ENCODE results near the gene PRKCH. TPM values are rescaled to one million over a fixed set of nuclear protein-coding genes. Genes with fewer than 3 reads are reported as not detected.

The PRKCH gene
- total RNA-seq, 2 experiments from 2014 or later: 0.85 to 2.3 TPM

DNA sequence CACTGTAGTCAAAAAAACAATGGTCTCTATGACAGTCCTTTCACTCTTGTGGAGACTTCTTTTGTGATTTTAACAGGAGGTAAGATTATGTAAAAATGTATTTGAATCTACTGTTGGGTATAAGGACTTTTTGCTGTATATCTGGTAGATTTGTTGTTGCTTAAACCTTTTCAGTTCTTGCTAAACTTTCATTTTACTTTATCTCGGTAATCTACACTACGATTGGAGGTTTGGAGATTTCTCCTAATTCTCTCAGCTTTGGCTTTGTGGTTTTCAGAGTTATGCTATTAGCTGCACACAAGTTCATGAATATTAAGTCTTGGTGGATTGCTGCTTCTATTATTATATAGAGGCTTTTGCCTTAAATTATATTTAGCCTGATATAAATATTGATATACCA lies 257.4 kb downstream of the PRKCH start:
- Histone ChIP-seq H4K20me1 (ENCODE audit: insufficient read depth, low read length) (no peaks in the 10 kb centered on the region), H2AFZ (ENCODE audit: low read length) (no peak overlapping the region), H3K27ac (ENCODE audit: low read depth, low read length, poor library complexity, severe bottlenecking) (no peak overlapping the region), H3K4me1 (ENCODE audit: insufficient read depth, low read length, poor library complexity, severe bottlenecking) (no peaks in the 10 kb centered on the region), H3K9me3 (ENCODE audit: low read length) (no peaks in the 10 kb centered on the region), H3K4me3 (ENCODE audit: low read depth, low read length, poor library complexity, severe bottlenecking) (no peak overlapping the region), H3K36me3 (ENCODE audit: insufficient read depth, low read length) (no peaks in the 10 kb centered on the region), H3K9me2 (ENCODE audit: insufficient read depth, low read length) (no peaks in the 10 kb centered on the region), H3K4me2 (ENCODE audit: low read length) (no peak overlapping the region), H3K79me2 (ENCODE audit: insufficient read depth, low read depth, low read length) (no peaks in the 10 kb centered on the region)
- no TSS peak for BruUV-seq (replicated peaks)
- POLR2A ChIA-PET: interaction anchor here (4.4 kb wide), 1 partner anchor 8 kb away, joined by 19 read pairs; no protein-coding TSS in a partner anchor
- no peak for TF ChIP-seq EZH2phosphoT487 (IDR thresholded peaks at IDR 0.05; ENCODE audit: borderline replicate concordance, low read depth, low read length)
- TF ChIP-seq, protein P1, sequence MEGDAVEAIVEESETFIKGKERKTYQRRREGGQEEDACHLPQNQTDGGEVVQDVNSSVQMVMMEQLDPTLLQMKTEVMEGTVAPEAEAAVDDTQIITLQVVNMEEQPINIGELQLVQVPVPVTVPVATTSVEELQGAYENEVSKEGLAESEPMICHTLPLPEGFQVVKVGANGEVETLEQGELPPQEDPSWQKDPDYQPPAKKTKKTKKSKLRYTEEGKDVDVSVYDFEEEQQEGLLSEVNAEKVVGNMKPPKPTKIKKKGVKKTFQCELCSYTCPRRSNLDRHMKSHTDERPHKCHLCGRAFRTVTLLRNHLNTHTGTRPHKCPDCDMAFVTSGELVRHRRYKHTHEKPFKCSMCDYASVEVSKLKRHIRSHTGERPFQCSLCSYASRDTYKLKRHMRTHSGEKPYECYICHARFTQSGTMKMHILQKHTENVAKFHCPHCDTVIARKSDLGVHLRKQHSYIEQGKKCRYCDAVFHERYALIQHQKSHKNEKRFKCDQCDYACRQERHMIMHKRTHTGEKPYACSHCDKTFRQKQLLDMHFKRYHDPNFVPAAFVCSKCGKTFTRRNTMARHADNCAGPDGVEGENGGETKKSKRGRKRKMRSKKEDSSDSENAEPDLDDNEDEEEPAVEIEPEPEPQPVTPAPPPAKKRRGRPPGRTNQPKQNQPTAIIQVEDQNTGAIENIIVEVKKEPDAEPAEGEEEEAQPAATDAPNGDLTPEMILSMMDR (conservative IDR thresholded peaks at IDR 0.05; ENCODE audit: low read length): no peak
- intact Hi-C loops (cut with micrococcal nuclease; ENCODE audit: unreplicated experiment): no loop called here
- DNase-seq (ENCODE audit: low spot score): no peak
- CTCF ChIA-PET (ENCODE audit: unreplicated experiment): no interaction called here

DNA sequence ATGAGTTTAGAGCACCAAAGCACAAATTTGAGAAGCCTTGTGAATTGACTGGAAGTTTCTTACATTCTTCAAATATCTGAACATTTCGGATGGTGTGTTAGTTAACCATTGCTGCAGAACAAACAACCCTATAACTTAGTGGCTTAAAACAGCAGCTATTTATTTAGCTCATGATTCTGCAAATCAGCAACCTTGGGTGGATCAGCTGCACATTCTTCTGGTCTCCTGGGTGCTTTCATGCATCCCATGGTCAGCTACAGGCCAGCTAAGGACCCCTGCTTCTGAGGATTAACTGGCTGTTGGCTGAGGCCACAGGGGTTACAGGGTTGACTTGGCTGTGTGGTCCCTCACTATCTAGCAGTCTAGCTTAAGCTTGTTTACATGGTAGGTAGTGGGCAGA lies 260.0 kb downstream of the PRKCH start:
- no TSS peak for BruUV-seq (replicated peaks)
- Histone ChIP-seq H3K9me2 (ENCODE audit: insufficient read depth, low read length) (no peaks in the 10 kb centered on the region), H3K4me3 (ENCODE audit: low read depth, low read length, poor library complexity, severe bottlenecking) (no peak overlapping the region), H3K27ac (ENCODE audit: low read depth, low read length, poor library complexity, severe bottlenecking) (no peak overlapping the region), H3K4me2 (ENCODE audit: low read length) (no peak overlapping the region), H4K20me1 (ENCODE audit: insufficient read depth, low read length) (no peaks in the 10 kb centered on the region), H3K4me1 (ENCODE audit: insufficient read depth, low read length, poor library complexity, severe bottlenecking) (peaks cover 12% of the 10 kb centered on the region), H3K79me2 (ENCODE audit: insufficient read depth, low read depth, low read length) (no peaks in the 10 kb centered on the region), H3K9me3 (ENCODE audit: low read length) (no peaks in the 10 kb centered on the region), H3K36me3 (ENCODE audit: insufficient read depth, low read length) (no peaks in the 10 kb centered on the region), H2AFZ (ENCODE audit: low read length) (no peak overlapping the region)
- DNase-seq (ENCODE audit: low spot score): no peak
- ChIA-PET POLR2A (interaction anchor here (0.8 to 4.4 kb wide), 7 partner anchors 9 to 114 kb away, joined by 3 to 19 read pairs (median 4); partner anchors contain the start of gene HIF1A), CTCF (ENCODE audit: unreplicated experiment) (interaction anchor here (0.7 kb wide), 1 partner anchor 10 kb away, joined by 3 read pairs; no protein-coding TSS in a partner anchor)
- intact Hi-C loops (cut with micrococcal nuclease; ENCODE audit: unreplicated experiment): no loop called here
- TF ChIP-seq, protein P1 (conservative IDR thresholded peaks at IDR 0.05; ENCODE audit: low read length): no peak
- no peak for TF ChIP-seq EZH2phosphoT487 (IDR thresholded peaks at IDR 0.05; ENCODE audit: borderline replicate concordance, low read depth, low read length)

DNA sequence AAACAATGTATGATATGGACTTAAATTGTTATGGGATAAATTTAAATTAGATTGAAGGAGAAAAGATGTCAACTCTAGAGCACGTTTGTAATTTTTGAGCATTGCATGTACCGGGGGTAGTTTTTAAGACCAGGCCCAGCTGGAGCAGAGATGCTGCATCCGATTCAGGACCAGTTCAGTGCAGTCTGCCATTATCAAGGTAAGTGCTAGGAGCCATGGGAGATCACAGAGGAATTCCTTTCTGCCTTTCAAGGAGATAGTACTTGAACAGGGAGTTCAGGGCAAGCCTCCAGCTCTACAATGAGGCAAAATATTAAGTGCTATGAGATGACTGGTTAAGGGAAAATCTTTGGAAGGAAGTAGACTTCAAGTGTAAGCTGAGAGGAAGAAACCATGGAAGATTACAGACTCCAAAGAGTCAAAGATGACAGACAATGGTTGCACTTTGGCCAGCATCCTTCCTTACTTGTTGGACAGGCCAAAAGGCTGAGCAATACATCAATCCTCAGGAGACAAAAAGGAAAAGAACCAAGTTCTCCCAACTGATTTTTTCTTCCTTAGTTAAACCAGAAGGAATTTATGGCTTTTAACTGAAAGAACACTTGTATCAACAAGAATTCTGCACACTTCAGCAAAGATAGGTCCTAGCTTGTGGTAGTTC lies 260.7 kb downstream of the PRKCH start:
- Histone ChIP-seq H3K79me2 (ENCODE audit: insufficient read depth, low read depth, low read length) (no peaks in the 10 kb centered on the region), H3K9me3 (ENCODE audit: low read length) (no peaks in the 10 kb centered on the region), H3K4me1 (ENCODE audit: insufficient read depth, low read length, poor library complexity, severe bottlenecking) (peaks cover 12% of the 10 kb centered on the region), H3K36me3 (ENCODE audit: insufficient read depth, low read length) (no peaks in the 10 kb centered on the region), H3K27ac (ENCODE audit: low read depth, low read length, poor library complexity, severe bottlenecking) (no peak overlapping the region), H3K9me2 (ENCODE audit: insufficient read depth, low read length) (no peaks in the 10 kb centered on the region), H3K4me3 (ENCODE audit: low read depth, low read length, poor library complexity, severe bottlenecking) (no peak overlapping the region), H4K20me1 (ENCODE audit: insufficient read depth, low read length) (no peaks in the 10 kb centered on the region), H2AFZ (ENCODE audit: low read length) (no peak overlapping the region), H3K4me2 (ENCODE audit: low read length) (no peak overlapping the region)
- intact Hi-C loops (cut with micrococcal nuclease; ENCODE audit: unreplicated experiment): no loop called here
- CTCF ChIA-PET (ENCODE audit: unreplicated experiment): no interaction called here
- POLR2A ChIA-PET: interaction anchor here (1.0 to 4.4 kb wide), 5 partner anchors 8 to 111 kb away, joined by 3 to 19 read pairs (median 4); no protein-coding TSS in a partner anchor
- TF ChIP-seq, protein P1 (conservative IDR thresholded peaks at IDR 0.05; ENCODE audit: low read length): no peak
- no peak for TF ChIP-seq EZH2phosphoT487 (IDR thresholded peaks at IDR 0.05; ENCODE audit: borderline replicate concordance, low read depth, low read length)
- DNase-seq (ENCODE audit: low spot score): no peak
- no TSS peak for BruUV-seq (replicated peaks)
